ENCODE measurements around the gene GPR142. TPM values are rescaled to one million over a fixed set of nuclear protein-coding genes. Genes with fewer than 3 reads are reported as not detected.

Gene GPR142
- total RNA-seq, 2 donors from 2014 or later = 0.35 to 0.74 TPM

GRCh38 chr17:74394977-74395376, 27.7 kb downstream of the GPR142 start:
- Histone ChIP-seq H3K9me3 (no peaks in the 10 kb centered on the region), H3K9ac (ENCODE audit: low read depth in 2 of 2, low read length in 2 of 2) (no peak overlapping the region), H3K27me3 (no peaks in the 10 kb centered on the region), H3K27ac (no peak overlapping the region), H3K4me3 (no peak overlapping the region), H3K4me1 (no peaks in the 10 kb centered on the region), H3K36me3 (no peaks in the 10 kb centered on the region)
- no peak for DNase-seq
- TF ChIP-seq, protein P1, sequence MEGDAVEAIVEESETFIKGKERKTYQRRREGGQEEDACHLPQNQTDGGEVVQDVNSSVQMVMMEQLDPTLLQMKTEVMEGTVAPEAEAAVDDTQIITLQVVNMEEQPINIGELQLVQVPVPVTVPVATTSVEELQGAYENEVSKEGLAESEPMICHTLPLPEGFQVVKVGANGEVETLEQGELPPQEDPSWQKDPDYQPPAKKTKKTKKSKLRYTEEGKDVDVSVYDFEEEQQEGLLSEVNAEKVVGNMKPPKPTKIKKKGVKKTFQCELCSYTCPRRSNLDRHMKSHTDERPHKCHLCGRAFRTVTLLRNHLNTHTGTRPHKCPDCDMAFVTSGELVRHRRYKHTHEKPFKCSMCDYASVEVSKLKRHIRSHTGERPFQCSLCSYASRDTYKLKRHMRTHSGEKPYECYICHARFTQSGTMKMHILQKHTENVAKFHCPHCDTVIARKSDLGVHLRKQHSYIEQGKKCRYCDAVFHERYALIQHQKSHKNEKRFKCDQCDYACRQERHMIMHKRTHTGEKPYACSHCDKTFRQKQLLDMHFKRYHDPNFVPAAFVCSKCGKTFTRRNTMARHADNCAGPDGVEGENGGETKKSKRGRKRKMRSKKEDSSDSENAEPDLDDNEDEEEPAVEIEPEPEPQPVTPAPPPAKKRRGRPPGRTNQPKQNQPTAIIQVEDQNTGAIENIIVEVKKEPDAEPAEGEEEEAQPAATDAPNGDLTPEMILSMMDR (IDR thresholded peaks at IDR 0.05) = no peak
- intact Hi-C loops (cut with DNase I) = no loop called here

DNA sequence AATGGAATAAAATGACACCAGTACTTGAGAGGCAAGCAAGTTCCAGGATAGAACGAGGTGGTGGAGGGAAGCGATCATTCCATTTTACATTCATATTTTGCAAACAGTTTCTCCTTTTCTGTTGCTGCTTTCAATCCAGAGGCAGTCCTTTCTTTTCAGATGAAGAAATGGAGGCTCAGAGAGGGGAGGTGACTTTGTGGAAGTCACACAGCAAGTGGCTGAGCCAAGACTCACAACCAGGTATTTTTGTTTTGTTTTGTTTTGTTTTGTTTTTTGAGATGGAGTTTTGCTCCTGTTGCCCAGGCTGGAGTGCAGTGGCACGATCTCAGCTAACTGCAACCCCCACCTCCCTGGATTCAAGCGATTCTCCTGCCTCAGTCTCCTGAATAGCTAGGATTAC, 29.3 kb downstream of the GPR142 start:
- H3K27me3 ChIP-seq = no peaks in the 10 kb centered on the region
- H3K27ac ChIP-seq = no peak overlapping the region
- H3K4me3 ChIP-seq = no peak overlapping the region
- DNase-seq = no peak
- no peaks in the 10 kb centered on the region for H3K36me3 ChIP-seq
- intact Hi-C loops (cut with DNase I) = no loop called here
- no peaks in the 10 kb centered on the region for H3K9me3 ChIP-seq
- TF ChIP-seq, protein P1 (IDR thresholded peaks at IDR 0.05) = no peak
- no peak overlapping the region for H3K9ac ChIP-seq (ENCODE audit: low read depth in 2 of 2, low read length in 2 of 2)
- no peaks in the 10 kb centered on the region for H3K4me1 ChIP-seq

- intact Hi-C loops (cut with DNase I) = no loop called here
- H3K27ac ChIP-seq = no peak overlapping the region
- no peaks in the 10 kb centered on the region for H3K27me3 ChIP-seq
- H3K4me3 ChIP-seq = no peak overlapping the region
- H3K36me3 ChIP-seq = no peaks in the 10 kb centered on the region
- no peaks in the 10 kb centered on the region for H3K9me3 ChIP-seq
- no peaks in the 10 kb centered on the region for H3K4me1 ChIP-seq
- no peak for DNase-seq
- TF ChIP-seq, protein P1 (IDR thresholded peaks at IDR 0.05) = no peak
- H3K9ac ChIP-seq (ENCODE audit: low read depth in 2 of 2, low read length in 2 of 2) = no peak overlapping the region
Observed at GRCh38 chr17:74402048-74402447, 34.7 kb downstream of the GPR142 start.

DNA sequence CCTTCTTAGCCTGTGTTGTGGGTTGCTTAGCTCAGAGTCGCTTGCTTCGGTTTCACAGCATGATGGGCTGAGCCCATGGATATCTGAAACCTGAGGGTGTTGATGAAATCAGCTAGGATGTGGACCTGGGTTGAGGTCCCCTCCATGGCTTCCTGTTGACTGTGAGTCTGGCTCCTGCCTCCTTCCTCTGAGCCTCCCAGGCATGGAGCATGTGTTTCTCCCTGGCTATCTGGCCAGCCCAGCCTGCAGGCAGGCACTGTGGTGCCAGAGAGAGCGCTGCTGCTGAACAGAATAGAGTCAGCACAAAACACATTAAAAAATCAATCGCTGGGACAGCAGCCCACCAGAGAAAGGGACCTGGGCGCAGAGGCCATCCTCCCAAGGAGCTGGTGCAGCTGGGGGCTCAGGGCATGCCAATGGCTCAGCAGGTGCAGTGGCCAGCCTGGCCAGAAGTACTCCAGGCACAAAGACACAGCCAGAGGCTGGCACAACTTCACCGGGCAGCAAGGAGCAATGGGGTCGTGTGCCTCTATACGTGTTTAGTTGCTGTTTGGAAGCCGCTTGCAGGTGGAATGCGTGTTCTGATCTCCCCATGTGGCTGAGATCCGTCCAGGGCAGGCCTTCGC, 36.3 kb downstream of the GPR142 start:
- Histone ChIP-seq H3K9me3 (no peaks in the 10 kb centered on the region), H3K4me1 (no peaks in the 10 kb centered on the region), H3K27me3 (no peaks in the 10 kb centered on the region), H3K27ac (no peak overlapping the region), H3K4me3 (no peak overlapping the region), H3K9ac (ENCODE audit: low read depth in 2 of 2, low read length in 2 of 2) (no peak overlapping the region), H3K36me3 (no peaks in the 10 kb centered on the region)
- intact Hi-C loops (cut with DNase I) = no loop called here
- TF ChIP-seq, protein P1 (IDR thresholded peaks at IDR 0.05) = no peak
- no peak for DNase-seq

- no peaks in the 10 kb centered on the region for H3K9me3 ChIP-seq
- no peaks in the 10 kb centered on the region for H3K36me3 ChIP-seq
- DNase-seq = no peak
- no peaks in the 10 kb centered on the region for H3K27me3 ChIP-seq
- no peak overlapping the region for H3K4me3 ChIP-seq
- no peak overlapping the region for H3K9ac ChIP-seq (ENCODE audit: low read depth in 2 of 2, low read length in 2 of 2)
- TF ChIP-seq, protein P1 (IDR thresholded peaks at IDR 0.05) = no peak
- no peak overlapping the region for H3K27ac ChIP-seq
- H3K4me1 ChIP-seq = no peaks in the 10 kb centered on the region
- intact Hi-C loops (cut with DNase I) = no loop called here
Observed at GRCh38 chr17:74404218-74404617, 36.9 kb downstream of the GPR142 start.
